Coronary artery (tissue), 2 donors: Measurements from ENCODE around the gene SLC25A30.
A peak's percentile ranks its signal among the peaks of the same experiment; 100 is the strongest.
"Not testable (repeated sequence)": the region's sequence is repeated elsewhere in the genome, so short reads cannot be mapped to it uniquely, and the experiment has no call there.

ENCODE experiments used
- DNase-seq: peaks from one replicate; pipeline ENCODE4 v3.0.0-alpha.2; 2017; ENCODE audit warnings: low spot score
- H3K27ac ChIP-seq, 2 donors: fragments of 200-600 bp; sonication (generic); one replicate each; pipeline ENCODE4 v1.5.1; 2016 to 2019
- H3K4me3 ChIP-seq: fragments of 200-600 bp; sonication (generic); 2 replicates; pipeline ENCODE4 v1.5.1; 2016; ENCODE audit warnings: mild to moderate bottlenecking, moderate library complexity
- CTCF ChIP-seq: fragments of 200-600 bp; sonication (generic); IDR thresholded peaks from one replicate; pipeline ENCODE4 v1.5.1; 2019; ENCODE audit warnings: antibody characterized with exemption

The SLC25A30 gene

GRCh38 chr13:45401314-45401713, 16.9 kb downstream of the SLC25A30 start:
- no peak for TF ChIP-seq CTCF
- Histone ChIP-seq H3K27ac (no peak overlapping the region), H3K4me3 (no peak overlapping the region)
- no peak for DNase-seq

- peak; percentile 49 for DNase-seq
- no peak overlapping the region for H3K4me3 ChIP-seq
- no peak overlapping the region for H3K27ac ChIP-seq
- no peak for TF ChIP-seq CTCF
Observed at GRCh38 chr13:45398877-45399276, 19.3 kb downstream of the SLC25A30 start.

- Histone ChIP-seq H3K27ac (peak overlapping the region in 1 of 2 donors; percentile 32), H3K4me3 (no peak overlapping the region)
- DNase-seq = peak; percentile 60
- TF ChIP-seq CTCF = no peak
Observed at GRCh38 chr13:45396533-45397095, 21.6 kb downstream of the SLC25A30 start.

- H3K27ac ChIP-seq = no peak overlapping the region
- peak; percentile 36 for DNase-seq
- TF ChIP-seq CTCF = peak; percentile 40
Observed at GRCh38 chr13:45393941-45394570, 24.1 kb downstream of the SLC25A30 start.

GRCh38 chr13:45392811-45393210, 25.4 kb downstream of the SLC25A30 start:
- no peak overlapping the region for H3K4me3 ChIP-seq
- no peak overlapping the region for H3K27ac ChIP-seq
- no peak for TF ChIP-seq CTCF
- DNase-seq = peak; percentile 52

More at GRCh38 chr13:45393941-45394570, 24.1 kb downstream of the SLC25A30 start:
- H3K4me3 ChIP-seq = no peak overlapping the region

GRCh38 chr13:45391926-45392325, 26.2 kb downstream of the SLC25A30 start:
- DNase-seq = peak; percentile 0
- no peak for TF ChIP-seq CTCF
- Histone ChIP-seq H3K27ac (no peak overlapping the region), H3K4me3 (no peak overlapping the region)

- H3K4me3 ChIP-seq, H3K27ac ChIP-seq: not testable (repeated sequence)
- peak; percentile 62 for DNase-seq
Observed at GRCh38 chr13:45391128-45391527, 27.0 kb downstream of the SLC25A30 start.

- not testable (repeated sequence) for H3K4me3 ChIP-seq, H3K27ac ChIP-seq, DNase-seq
Observed at GRCh38 chr13:45390348-45390747, 27.8 kb downstream of the SLC25A30 start.
